Measurements from ENCODE around the gene CD200.
A peak's percentile ranks its signal among the peaks of the same experiment; 100 is the strongest.

Gene CD200

GRCh38 chr3:112333381-112334317 lies 693 bp downstream of the CD200 start:
- peak in 1 of 5 donors; percentile 35 for DNase-seq

GRCh38 chr3:112334691-112335433 lies 1.9 kb downstream of the CD200 start:
- no peak for DNase-seq

GRCh38 chr3:112335434-112335781 lies 2.5 kb downstream of the CD200 start:
- DNase-seq = no peak

GRCh38 chr3:112338021-112338726 lies 5.2 kb downstream of the CD200 start:
- no peak for DNase-seq

GRCh38 chr3:112338727-112339056 lies 5.7 kb downstream of the CD200 start:
- no peak for DNase-seq

GRCh38 chr3:112339134-112339533 lies 6.2 kb downstream of the CD200 start:
- no peak for DNase-seq

GRCh38 chr3:112339609-112340008 lies 6.7 kb downstream of the CD200 start:
- no peak for DNase-seq

GRCh38 chr3:112341386-112341785 lies 8.4 kb downstream of the CD200 start:
- DNase-seq = no peak

- DNase-seq = no peak
Observed at GRCh38 chr3:112345681-112346080, 12.7 kb downstream of the CD200 start.

GRCh38 chr3:112346491-112347122 lies 13.7 kb downstream of the CD200 start:
- no peak for DNase-seq

- DNase-seq = no peak
Observed at GRCh38 chr3:112348943-112349342, 16.0 kb downstream of the CD200 start.

GRCh38 chr3:112349557-112349956 lies 16.6 kb downstream of the CD200 start:
- no peak for DNase-seq

GRCh38 chr3:112350018-112350810 lies 17.3 kb downstream of the CD200 start:
- DNase-seq = no peak

- no peak for DNase-seq
Observed at GRCh38 chr3:112351036-112351435, 18.1 kb downstream of the CD200 start.

- DNase-seq = no peak
Observed at GRCh38 chr3:112351823-112352222, 18.9 kb downstream of the CD200 start.

- no peak for DNase-seq
Observed at GRCh38 chr3:112352720-112353119, 19.8 kb downstream of the CD200 start.

GRCh38 chr3:112353365-112353764 lies 20.4 kb downstream of the CD200 start:
- no peak for DNase-seq

GRCh38 chr3:112354642-112355306 lies 21.8 kb downstream of the CD200 start:
- no peak for DNase-seq

GRCh38 chr3:112355307-112355687 lies 22.3 kb downstream of the CD200 start:
- no peak for DNase-seq

- DNase-seq = peak in 4 of 5 donors; percentile 33 to 43 (median 38)
Observed at GRCh38 chr3:112357930-112358780, 25.2 kb downstream of the CD200 start.

GRCh38 chr3:112360561-112360960 lies 27.6 kb downstream of the CD200 start:
- no peak for DNase-seq
